NCI-H460 (cell line): ENCODE measurements around the gene S100A8. TPM values are rescaled to one million over a fixed set of nuclear protein-coding genes. Genes with fewer than 3 reads are reported as not detected.

ENCODE experiments used
- DNase-seq: peaks from one replicate; pipeline ENCODE4 v3.0.0-alpha.2; 2016; ENCODE audit warnings: low read depth; ENCODE audit errors: extremely low read depth
- total RNA-seq: library from RNA; depleted of rRNA; stranded (reverse); fragments of >200 nt; shearing (Covaris generic); gene quantifications from 2 replicates; pipeline ENCODE4 v1.2.3, GENCODE V29; 2014

S100A8 gene
- total RNA-seq, 1 experiment from 2014 or later = not detected

- no peak for DNase-seq
Observed at GRCh38 chr1:153364156-153364555, 26.7 kb downstream of the S100A8 start.

- DNase-seq = no peak
Observed at GRCh38 chr1:153363641-153364040, 27.2 kb downstream of the S100A8 start.

GRCh38 chr1:153362187-153362775, 28.6 kb downstream of the S100A8 start:
- no peak for DNase-seq

GRCh38 chr1:153361480-153362109, 29.3 kb downstream of the S100A8 start:
- DNase-seq = no peak

- no peak for DNase-seq
Observed at GRCh38 chr1:153360592-153361479, 30.0 kb downstream of the S100A8 start.

- DNase-seq = no peak
Observed at GRCh38 chr1:153360190-153360589, 30.7 kb downstream of the S100A8 start.

GRCh38 chr1:153359241-153359640, 31.6 kb downstream of the S100A8 start:
- DNase-seq = no peak

GRCh38 chr1:153358691-153358975, 32.2 kb downstream of the S100A8 start:
- DNase-seq = no peak

- DNase-seq = no peak
Observed at GRCh38 chr1:153357853-153358690, 32.8 kb downstream of the S100A8 start, which contains the start of gene S100A9. S100A9 (plus strand) TSS chr1:153357854; CDS start chr1:153358284, 430 bp downstream.

- DNase-seq = no peak
Observed at GRCh38 chr1:153357076-153357852, 33.6 kb downstream of the S100A8 start.

- no peak for DNase-seq
Observed at GRCh38 chr1:153356392-153357075, 34.3 kb downstream of the S100A8 start.

- DNase-seq = peak; percentile 47
Observed at GRCh38 chr1:153355445-153356071, 35.3 kb downstream of the S100A8 start.

- DNase-seq = no peak
Observed at GRCh38 chr1:153354515-153355193, 36.2 kb downstream of the S100A8 start.

GRCh38 chr1:153353226-153353947, 37.5 kb downstream of the S100A8 start:
- no peak for DNase-seq

GRCh38 chr1:153352523-153352922, 38.4 kb downstream of the S100A8 start:
- DNase-seq = peak; percentile 74

- no peak for DNase-seq
Observed at GRCh38 chr1:153350321-153350957, 40.4 kb downstream of the S100A8 start.
